GM04504 (cell line): ENCODE data around the gene IPO9.

Experiments used
- DNase-seq: peaks from one replicate; pipeline ENCODE4 v3.0.0-alpha.2; 2012; ENCODE audit warnings: low read depth

Gene IPO9

DNA sequence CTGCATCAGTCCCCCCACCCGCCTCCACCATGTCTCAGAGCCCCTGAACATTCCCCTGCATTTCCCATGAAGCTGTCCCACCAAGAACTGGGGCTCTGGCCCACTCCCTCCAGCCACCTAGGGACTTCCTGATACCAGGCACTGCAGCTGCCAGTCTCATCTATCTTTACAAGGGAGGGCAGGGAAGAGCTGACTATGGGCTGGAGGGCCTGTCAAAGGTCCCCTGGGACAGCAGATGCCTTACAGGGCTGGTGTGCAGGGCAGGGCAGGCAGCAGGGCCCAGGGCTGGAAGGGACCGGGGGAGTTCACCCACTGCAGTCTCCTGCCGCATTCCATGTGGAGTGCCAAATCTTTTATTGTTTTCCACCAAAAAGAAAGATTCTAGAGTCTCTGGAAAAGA lies 77.4 kb downstream of the IPO9 start:
- no peak for DNase-seq

DNA sequence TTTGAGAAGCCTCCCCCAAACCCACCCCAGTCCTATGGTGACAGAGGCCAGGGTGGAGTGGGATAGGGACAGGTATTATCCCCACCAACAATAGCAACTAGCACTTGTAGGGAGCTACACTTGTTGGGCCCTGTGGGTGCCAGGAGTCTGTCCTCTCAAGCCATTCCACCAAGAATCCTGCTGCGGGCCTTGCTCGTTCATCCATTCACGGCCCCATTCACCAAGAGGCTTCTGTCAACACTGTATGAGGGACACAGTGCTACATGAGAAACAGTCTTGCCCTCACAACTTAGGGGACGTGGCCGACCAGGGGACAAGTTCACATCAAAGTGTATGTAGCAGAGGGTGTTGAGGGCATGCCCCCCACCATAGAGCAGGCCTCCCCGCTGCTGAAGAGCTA lies 78.7 kb downstream of the IPO9 start:
- no peak for DNase-seq

- no peak for DNase-seq
Measured at GRCh38 chr1:201911826-201912571, 83.0 kb downstream of the IPO9 start.

GRCh38 chr1:201912832-201913231 lies 83.9 kb downstream of the IPO9 start:
- no peak for DNase-seq

- DNase-seq, result no peak
Measured at GRCh38 chr1:201914456-201915235, 85.7 kb downstream of the IPO9 start.

DNA sequence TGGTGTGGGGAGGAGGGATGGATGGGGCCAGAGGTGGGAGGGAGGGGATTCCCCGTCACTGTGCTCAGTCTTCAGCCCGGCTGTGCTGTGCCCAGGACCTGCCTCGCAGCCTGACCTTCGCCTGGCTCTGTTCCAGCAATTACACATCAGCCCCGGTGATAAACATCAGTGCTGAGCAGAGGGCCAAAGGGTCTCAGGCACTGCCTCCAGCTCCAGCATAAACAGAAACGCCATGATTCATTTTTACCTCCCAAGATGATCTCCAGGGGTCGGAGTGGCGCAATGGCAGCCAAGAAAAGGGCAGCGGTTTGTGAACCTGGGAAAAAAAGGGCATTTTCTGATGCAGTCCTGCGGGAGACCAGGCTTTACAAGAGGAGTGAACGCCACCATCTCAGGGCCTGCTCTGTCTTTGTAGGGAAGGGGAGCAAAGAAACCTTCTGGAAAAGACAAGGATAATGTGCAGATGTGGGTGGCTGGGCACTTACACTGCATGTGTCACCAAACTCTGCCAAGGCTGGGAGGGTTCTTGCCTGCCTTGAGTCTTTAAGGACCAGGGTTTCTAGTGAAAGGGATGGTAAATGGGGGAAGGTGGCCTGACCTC lies 87.8 kb downstream of the IPO9 start:
- peak; percentile 53 for DNase-seq

GRCh38 chr1:201917362-201918033 lies 88.5 kb downstream of the IPO9 start:
- peak; percentile 66 for DNase-seq

DNA sequence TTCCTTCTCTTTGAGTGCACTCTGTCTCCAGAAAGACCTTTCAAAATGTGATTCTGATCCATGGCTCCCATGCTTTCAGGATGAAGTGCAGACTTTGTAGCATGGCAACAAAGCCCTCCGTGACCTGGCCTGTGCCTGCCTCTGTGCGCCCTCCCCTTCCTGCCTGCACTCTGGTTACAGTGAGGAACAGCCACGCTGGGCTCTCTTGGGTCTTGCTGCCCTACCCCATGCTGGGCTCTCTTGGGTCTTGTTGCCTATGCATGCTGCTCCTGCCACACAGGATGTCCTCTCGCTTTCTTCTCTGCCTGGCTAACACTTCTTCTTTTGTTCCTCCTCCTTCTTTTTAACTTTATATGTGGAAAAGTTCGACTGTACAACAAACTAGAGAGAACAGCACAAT lies 89.4 kb downstream of the IPO9 start:
- no peak for DNase-seq

GRCh38 chr1:201921952-201922558 lies 93.1 kb downstream of the IPO9 start:
- DNase-seq, result no peak

GRCh38 chr1:201925301-201925567 lies 96.3 kb downstream of the IPO9 start:
- DNase-seq, result no peak

DNA sequence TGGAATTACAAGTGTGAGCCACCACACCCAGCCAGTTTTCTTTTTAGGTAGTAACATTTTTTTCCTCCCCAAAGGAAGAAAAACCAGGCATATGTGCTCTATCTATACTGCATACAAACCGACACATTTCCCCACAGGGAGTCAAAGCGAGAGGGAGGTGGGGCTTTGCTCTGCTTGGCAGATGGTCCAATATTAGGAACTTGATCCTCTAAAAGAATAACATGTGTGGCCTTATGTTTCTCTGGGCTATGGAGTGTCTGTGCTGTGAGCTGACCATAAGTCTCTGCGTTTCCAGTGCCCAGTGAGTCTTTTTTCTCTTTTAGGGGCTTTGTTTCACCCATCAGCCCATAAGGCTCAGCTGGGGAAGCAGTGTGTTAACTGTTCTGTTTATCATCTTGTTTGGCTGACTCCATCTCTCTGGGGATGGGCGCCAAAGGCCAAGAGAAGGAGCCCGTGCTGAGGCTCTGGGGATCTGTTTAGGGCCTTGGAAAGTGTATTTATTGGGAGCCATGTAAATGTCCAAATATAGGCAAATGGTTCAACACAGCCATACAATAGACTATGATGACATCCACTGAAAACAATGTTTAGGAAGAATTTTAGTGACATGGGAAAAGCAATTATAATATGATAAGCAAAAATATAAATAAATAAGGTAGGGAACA lies 97.2 kb downstream of the IPO9 start:
- no peak for DNase-seq

DNA sequence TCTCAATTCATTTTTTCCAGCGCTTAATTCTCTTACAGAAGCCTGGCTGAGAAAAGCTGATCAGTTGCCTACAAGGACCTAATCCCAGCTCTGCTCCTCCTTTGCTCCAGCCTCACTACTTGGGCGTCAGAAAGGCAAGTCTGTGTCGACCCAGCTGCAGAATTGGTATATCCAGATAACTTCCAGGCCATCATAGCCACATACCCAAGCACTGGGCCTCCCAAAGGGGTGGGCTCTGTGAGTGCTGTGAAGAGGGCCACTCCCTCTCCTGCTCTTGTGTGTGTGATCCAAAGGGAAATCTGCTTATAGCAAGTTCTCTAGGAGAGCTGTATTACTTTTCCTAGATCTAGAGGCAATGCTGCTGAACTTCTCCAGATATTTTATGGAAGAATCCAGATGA lies 99.3 kb downstream of the IPO9 start:
- no peak for DNase-seq

- DNase-seq, result no peak
Measured at GRCh38 chr1:201930137-201930536, 101.2 kb downstream of the IPO9 start.

GRCh38 chr1:201930803-201931202 lies 101.8 kb downstream of the IPO9 start:
- DNase-seq, result no peak
